Neutrophil (primary cell): ENCODE measurements around the gene TTLL3.
A peak's percentile ranks its signal among the peaks of the same experiment; 100 is the strongest.

Experiments
- H3K27ac ChIP-seq: fragments of 200-600 bp; sonication (generic); 2 replicates; pipeline ENCODE4 v1.5.1; 2016; ENCODE audit warnings: mild to moderate bottlenecking, moderate library complexity
- H3K27me3 ChIP-seq: fragments of 200-600 bp; sonication (generic); 2 replicates; pipeline ENCODE4 v1.6.0; 2016; ENCODE audit warnings: mild to moderate bottlenecking
- H3K36me3 ChIP-seq: fragments of 200-600 bp; sonication (generic); 2 replicates; pipeline ENCODE4 v1.5.1; 2017
- H3K4me1 ChIP-seq, 2 experiments: fragments of 200-600 bp in 1 of 2; sonication (generic) in 1 of 2; 1 replicate in 1 of 2; 2 replicates in 1 of 2; pipeline versions ENCODE4 v1.5.1 to v1.6.1; 2013 to 2016; ENCODE audit warnings: low read depth in 1 of 2, low read length in 1 of 2, mild to moderate bottlenecking in 1 of 2, moderate library complexity in 1 of 2; ENCODE audit not compliant: control insufficient read depth in 1 of 2, insufficient read depth in 1 of 2
- H3K4me3 ChIP-seq, 2 experiments: fragments of 200-600 bp in 1 of 2; sonication (generic) in 1 of 2; 1 replicate in 1 of 2; 2 replicates in 1 of 2; pipeline ENCODE4 v1.5.1; 2013 to 2016; ENCODE audit warnings: low read depth in 1 of 2, low read length in 1 of 2, mild to moderate bottlenecking in 1 of 2, moderate library complexity in 1 of 2
- H3K9me3 ChIP-seq: fragments of 200-600 bp; sonication (generic); 2 replicates; pipeline ENCODE4 v1.5.1; 2016
- CTCF ChIP-seq: fragments of 200-600 bp; sonication (generic); IDR thresholded peaks from 2 replicates; pipeline ENCODE4 v1.5.1; 2016; ENCODE audit warnings: antibody characterized with exemption

Gene TTLL3

GRCh38 chr3:9809239-9809614 lies 835 bp upstream of the TTLL3 start:
- Histone ChIP-seq H3K4me3 (peak overlapping the region; percentile 68 to 71), H3K4me1 (peaks cover 19 to 21% of the 10 kb centered on the region in 2 experiments), H3K27me3 (no peaks in the 10 kb centered on the region), H3K27ac (peak overlapping the region; percentile 91), H3K9me3 (no peaks in the 10 kb centered on the region), H3K36me3 (peaks cover 80% of the 10 kb centered on the region)
- no peak for TF ChIP-seq CTCF

DNA sequence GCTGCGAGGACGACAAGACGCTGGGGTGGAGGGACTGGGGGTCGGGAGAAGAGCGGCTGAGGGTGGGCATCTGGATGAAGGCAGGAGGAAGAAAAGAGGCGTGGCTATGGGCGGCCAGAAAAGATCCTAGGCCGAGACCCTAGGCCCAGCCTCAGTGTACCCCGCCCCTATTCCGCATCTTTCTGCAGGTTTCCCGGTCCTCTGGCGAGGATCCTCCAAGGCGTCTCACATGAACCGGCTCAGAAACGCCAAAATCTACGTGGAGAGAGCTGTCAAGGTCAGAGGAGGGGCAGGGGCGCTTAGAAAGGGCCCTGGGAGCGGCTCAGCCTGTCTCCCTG lies 340 bp downstream of the TTLL3 start:
- Histone ChIP-seq H3K27me3 (no peaks in the 10 kb centered on the region), H3K36me3 (peaks cover 78% of the 10 kb centered on the region), H3K4me1 (peaks cover 19 to 21% of the 10 kb centered on the region in 2 experiments), H3K9me3 (no peaks in the 10 kb centered on the region), H3K4me3 (peak overlapping the region; percentile 68 to 71), H3K27ac (peak overlapping the region; percentile 91)
- TF ChIP-seq CTCF, result no peak

DNA sequence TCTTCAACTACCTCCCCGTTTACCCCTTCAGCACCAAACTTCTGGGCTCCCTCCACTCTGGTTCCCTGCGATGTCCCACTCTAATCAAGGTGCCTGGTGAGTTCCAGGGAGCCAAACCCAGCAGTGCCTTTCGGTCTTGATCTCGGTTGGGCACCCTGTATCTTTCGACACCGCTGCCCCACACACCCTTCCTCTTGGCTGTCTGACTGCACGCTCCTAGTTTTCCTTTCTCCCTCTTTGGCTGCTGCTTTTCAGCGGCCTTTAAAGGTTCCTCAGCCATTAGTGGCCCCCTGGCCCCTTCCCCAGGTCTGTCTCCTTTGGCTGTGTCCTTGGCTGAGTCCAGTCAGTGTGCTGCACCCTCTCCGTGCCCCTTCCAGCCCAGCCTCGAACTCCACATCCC lies 784 bp downstream of the TTLL3 start:
- peaks cover 19 to 21% of the 10 kb centered on the region in 2 experiments for H3K4me1 ChIP-seq
- TF ChIP-seq CTCF, result no peak
- H3K27me3 ChIP-seq, result no peaks in the 10 kb centered on the region
- peaks cover 78% of the 10 kb centered on the region for H3K36me3 ChIP-seq
- H3K9me3 ChIP-seq, result no peaks in the 10 kb centered on the region
- H3K4me3 ChIP-seq, result peak overlapping the region; percentile 68 to 71
- peak overlapping the region; percentile 91 for H3K27ac ChIP-seq

GRCh38 chr3:9812870-9813483 lies 2.9 kb downstream of the TTLL3 start:
- Histone ChIP-seq H3K36me3 (peaks cover 76% of the 10 kb centered on the region), H3K27ac (no peak overlapping the region), H3K4me1 (peaks cover 19 to 21% of the 10 kb centered on the region in 2 experiments), H3K9me3 (no peaks in the 10 kb centered on the region), H3K4me3 (no peak overlapping the region), H3K27me3 (no peaks in the 10 kb centered on the region)
- no peak for TF ChIP-seq CTCF

DNA sequence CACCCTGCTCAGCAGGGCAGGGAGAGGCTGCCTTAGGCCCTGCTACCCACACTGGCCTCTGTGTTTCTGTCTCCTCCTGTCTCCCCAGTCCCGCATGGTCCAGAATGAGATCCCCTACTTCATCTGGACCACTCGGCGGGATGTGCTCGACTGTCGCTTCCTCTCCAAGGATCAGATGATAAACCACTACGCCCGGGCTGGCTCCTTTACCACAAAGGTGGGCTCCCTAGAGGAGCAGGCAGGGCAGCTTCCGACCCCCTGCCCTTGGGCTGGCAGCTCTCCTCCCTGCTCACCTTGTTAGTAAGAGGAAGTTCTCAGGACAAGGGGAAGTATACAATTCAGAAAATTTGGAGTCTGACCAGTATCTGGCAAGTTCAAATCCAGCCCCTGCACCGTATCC lies 5.9 kb downstream of the TTLL3 start:
- H3K9me3 ChIP-seq, result no peaks in the 10 kb centered on the region
- peaks cover 91% of the 10 kb centered on the region for H3K36me3 ChIP-seq
- no peak overlapping the region for H3K4me3 ChIP-seq
- peak overlapping the region; percentile 10 for H3K27ac ChIP-seq
- no peaks in the 10 kb centered on the region for H3K27me3 ChIP-seq
- peaks cover under 1 to 1% of the 10 kb centered on the region in 2 experiments for H3K4me1 ChIP-seq
- no peak for TF ChIP-seq CTCF

GRCh38 chr3:9817436-9817835 lies 7.4 kb downstream of the TTLL3 start:
- no peak for TF ChIP-seq CTCF
- Histone ChIP-seq H3K27ac (no peak overlapping the region), H3K4me3 (no peak overlapping the region)

More at GRCh38 chr3:9817436-9817835, 7.4 kb downstream of the TTLL3 start:
- Histone ChIP-seq H3K27me3 (no peaks in the 10 kb centered on the region), H3K4me1 (no peaks in the 10 kb centered on the region), H3K9me3 (no peaks in the 10 kb centered on the region), H3K36me3 (peaks cover 92% of the 10 kb centered on the region)
